Measurements from ENCODE around the gene RGS3. TPM values are rescaled to one million over a fixed set of nuclear protein-coding genes. Genes with fewer than 3 reads are reported as not detected.

Gene RGS3
- total RNA-seq, 2 experiments from 2014 or later, result 68.9 to 77.2 TPM

GRCh38 chr9:113492343-113493202 is 29.0 kb downstream of the RGS3 start:
- Mint-ChIP-seq H3K4me3 (no peak overlapping the region), H3K27ac (no peak overlapping the region), H3K4me1 (ENCODE audit: low read depth) (peaks cover 8% of the 10 kb centered on the region), H3K9me3 (ENCODE audit: insufficient read depth) (no peaks in the 10 kb centered on the region), H3K36me3 (ENCODE audit: low read depth) (no peaks in the 10 kb centered on the region), H3K27me3 (ENCODE audit: low read depth) (no peaks in the 10 kb centered on the region)
- CTCF ChIA-PET, result interaction anchor here (1.0 to 1.6 kb wide), 6 partner anchors 17 to 166 kb away, joined by 3 to 6 read pairs (median 4); no protein-coding TSS in a partner anchor
- no peak for DNase-seq
- POLR2A ChIA-PET, result interaction anchor here (0.6 kb wide), 1 partner anchor 16 kb away, joined by 3 read pairs; no protein-coding TSS in a partner anchor
- no peak for ATAC-seq

GRCh38 chr9:113493203-113493520 is 29.6 kb downstream of the RGS3 start:
- DNase-seq (no peak), ATAC-seq (no peak)
- no peaks in the 10 kb centered on the region for H3K36me3 Mint-ChIP-seq (ENCODE audit: low read depth)
- no peak overlapping the region for H3K27ac Mint-ChIP-seq
- ChIA-PET CTCF (interaction anchor here (1.0 to 1.6 kb wide), 5 partner anchors 16 to 165 kb away, joined by 4 to 6 read pairs (median 4); no protein-coding TSS in a partner anchor), POLR2A (no interaction called here)
- no peaks in the 10 kb centered on the region for H3K27me3 Mint-ChIP-seq (ENCODE audit: low read depth)
- no peaks in the 10 kb centered on the region for H3K9me3 Mint-ChIP-seq (ENCODE audit: insufficient read depth)
- H3K4me3 Mint-ChIP-seq, result no peak overlapping the region
- peaks cover 8% of the 10 kb centered on the region for H3K4me1 Mint-ChIP-seq (ENCODE audit: low read depth)

- no peaks in the 10 kb centered on the region for H3K36me3 Mint-ChIP-seq (ENCODE audit: low read depth)
Measured at GRCh38 chr9:113495526-113495925, 32.0 kb downstream of the RGS3 start.

GRCh38 chr9:113497051-113497450 is 33.5 kb downstream of the RGS3 start:
- Mint-ChIP-seq H3K36me3 (ENCODE audit: low read depth) (no peaks in the 10 kb centered on the region), H3K9me3 (ENCODE audit: insufficient read depth) (no peaks in the 10 kb centered on the region), H3K4me3 (no peak overlapping the region), H3K4me1 (ENCODE audit: low read depth) (peaks cover 27% of the 10 kb centered on the region), H3K27me3 (ENCODE audit: low read depth) (no peaks in the 10 kb centered on the region), H3K27ac (no peak overlapping the region)
- CTCF ChIA-PET, result no interaction called here
- DNase-seq, result no peak
- no peak for ATAC-seq
- POLR2A ChIA-PET, result no interaction called here

More at GRCh38 chr9:113495526-113495925, 32.0 kb downstream of the RGS3 start:
- no peak overlapping the region for H3K27ac Mint-ChIP-seq
- ChIA-PET POLR2A (interaction anchor here (2.0 kb wide), 1 partner anchor 17 kb away, joined by 5 read pairs; no protein-coding TSS in a partner anchor), CTCF (interaction anchor here (0.7 to 1.6 kb wide), 2 partner anchors 29 to 159 kb away, joined by 3 to 5 read pairs; no protein-coding TSS in a partner anchor)
- DNase-seq (no peak), ATAC-seq (no peak)
- H3K27me3 Mint-ChIP-seq (ENCODE audit: low read depth), result no peaks in the 10 kb centered on the region
- no peaks in the 10 kb centered on the region for H3K9me3 Mint-ChIP-seq (ENCODE audit: insufficient read depth)
- H3K4me1 Mint-ChIP-seq (ENCODE audit: low read depth), result peaks cover 22% of the 10 kb centered on the region
- H3K4me3 Mint-ChIP-seq, result no peak overlapping the region

GRCh38 chr9:113499153-113499875 is 35.8 kb downstream of the RGS3 start:
- ChIA-PET POLR2A (interaction anchor here (0.6 kb wide), 1 partner anchor 17 kb away, joined by 3 read pairs; no protein-coding TSS in a partner anchor), CTCF (interaction anchor here (0.9 to 1.5 kb wide), 3 partner anchors 14 to 159 kb away, joined by 3 to 4 read pairs (median 4); no protein-coding TSS in a partner anchor)
- H3K27me3 Mint-ChIP-seq (ENCODE audit: low read depth), result no peaks in the 10 kb centered on the region
- H3K27ac Mint-ChIP-seq, result peak overlapping the region; percentile 71
- no peak overlapping the region for H3K4me3 Mint-ChIP-seq
- no peak for DNase-seq
- peaks cover 28% of the 10 kb centered on the region for H3K4me1 Mint-ChIP-seq (ENCODE audit: low read depth)
- no peaks in the 10 kb centered on the region for H3K36me3 Mint-ChIP-seq (ENCODE audit: low read depth)
- no peaks in the 10 kb centered on the region for H3K9me3 Mint-ChIP-seq (ENCODE audit: insufficient read depth)
- peak; percentile 28 for ATAC-seq

GRCh38 chr9:113499876-113500497 is 36.5 kb downstream of the RGS3 start:
- DNase-seq (no peak), ATAC-seq (peak; percentile 40)
- no peaks in the 10 kb centered on the region for H3K9me3 Mint-ChIP-seq (ENCODE audit: insufficient read depth)
- H3K27ac Mint-ChIP-seq, result peak overlapping the region; percentile 71
- H3K4me1 Mint-ChIP-seq (ENCODE audit: low read depth), result peaks cover 30% of the 10 kb centered on the region
- no peaks in the 10 kb centered on the region for H3K27me3 Mint-ChIP-seq (ENCODE audit: low read depth)
- no peaks in the 10 kb centered on the region for H3K36me3 Mint-ChIP-seq (ENCODE audit: low read depth)
- H3K4me3 Mint-ChIP-seq, result no peak overlapping the region
- POLR2A ChIA-PET, result interaction anchor here (0.6 kb wide), 1 partner anchor 16 kb away, joined by 3 read pairs; no protein-coding TSS in a partner anchor
- CTCF ChIA-PET, result interaction anchor here (0.7 to 1.5 kb wide), 4 partner anchors 12 to 158 kb away, joined by 3 to 4 read pairs (median 4); no protein-coding TSS in a partner anchor

GRCh38 chr9:113501129-113501686 is 37.7 kb downstream of the RGS3 start:
- no peak for DNase-seq
- no peaks in the 10 kb centered on the region for H3K36me3 Mint-ChIP-seq (ENCODE audit: low read depth)
- peaks cover 33% of the 10 kb centered on the region for H3K4me1 Mint-ChIP-seq (ENCODE audit: low read depth)
- H3K27ac Mint-ChIP-seq, result no peak overlapping the region
- ChIA-PET CTCF (no interaction called here), POLR2A (no interaction called here)
- H3K4me3 Mint-ChIP-seq, result no peak overlapping the region
- ATAC-seq, result no peak
- no peaks in the 10 kb centered on the region for H3K9me3 Mint-ChIP-seq (ENCODE audit: insufficient read depth)
- no peaks in the 10 kb centered on the region for H3K27me3 Mint-ChIP-seq (ENCODE audit: low read depth)

GRCh38 chr9:113501852-113502251 is 38.3 kb downstream of the RGS3 start:
- ATAC-seq, result no peak
- Mint-ChIP-seq H3K27me3 (ENCODE audit: low read depth) (no peaks in the 10 kb centered on the region), H3K36me3 (ENCODE audit: low read depth) (no peaks in the 10 kb centered on the region), H3K9me3 (ENCODE audit: insufficient read depth) (no peaks in the 10 kb centered on the region), H3K4me3 (no peak overlapping the region), H3K4me1 (ENCODE audit: low read depth) (peaks cover 33% of the 10 kb centered on the region), H3K27ac (peak overlapping the region; percentile 43)
- CTCF ChIA-PET, result no interaction called here
- DNase-seq, result no peak
- POLR2A ChIA-PET, result no interaction called here

- CTCF ChIA-PET, result no interaction called here
Measured at GRCh38 chr9:113502427-113503034, 39.0 kb downstream of the RGS3 start.

GRCh38 chr9:113503131-113503541 is 39.6 kb downstream of the RGS3 start:
- POLR2A ChIA-PET, result no interaction called here
- Mint-ChIP-seq H3K4me1 (ENCODE audit: low read depth) (peaks cover 46% of the 10 kb centered on the region), H3K9me3 (ENCODE audit: insufficient read depth) (no peaks in the 10 kb centered on the region), H3K27me3 (ENCODE audit: low read depth) (no peaks in the 10 kb centered on the region), H3K36me3 (ENCODE audit: low read depth) (no peaks in the 10 kb centered on the region), H3K27ac (peak overlapping the region; percentile 55), H3K4me3 (no peak overlapping the region)
- CTCF ChIA-PET, result no interaction called here
- no peak for DNase-seq
- ATAC-seq, result no peak

More at GRCh38 chr9:113502427-113503034, 39.0 kb downstream of the RGS3 start:
- Mint-ChIP-seq H3K27me3 (ENCODE audit: low read depth) (no peaks in the 10 kb centered on the region), H3K4me3 (no peak overlapping the region), H3K27ac (no peak overlapping the region), H3K36me3 (ENCODE audit: low read depth) (no peaks in the 10 kb centered on the region), H3K4me1 (ENCODE audit: low read depth) (peaks cover 40% of the 10 kb centered on the region), H3K9me3 (ENCODE audit: insufficient read depth) (no peaks in the 10 kb centered on the region)
- POLR2A ChIA-PET, result no interaction called here
- ATAC-seq (no peak), DNase-seq (no peak)

- Mint-ChIP-seq H3K27me3 (ENCODE audit: low read depth) (no peaks in the 10 kb centered on the region), H3K36me3 (ENCODE audit: low read depth) (no peaks in the 10 kb centered on the region), H3K27ac (peak overlapping the region; percentile 22), H3K9me3 (ENCODE audit: insufficient read depth) (no peaks in the 10 kb centered on the region), H3K4me3 (no peak overlapping the region), H3K4me1 (ENCODE audit: low read depth) (peaks cover 51% of the 10 kb centered on the region)
- CTCF ChIA-PET, result no interaction called here
- POLR2A ChIA-PET, result no interaction called here
- DNase-seq, result no peak
- ATAC-seq, result no peak
Measured at GRCh38 chr9:113503613-113504211, 40.2 kb downstream of the RGS3 start.

All from activated CD8-positive, alpha-beta T cell treated with anti-CD3 and anti-CD28 coated beads, Interleukin-2, amount 10 ng/mL, durations not matched to agents 7 days and 5 days (primary cell).